T-helper 1 cell (primary cell): Measurements from ENCODE around the gene HIGD1C.
A peak's percentile ranks its signal among the peaks of the same experiment; 100 is the strongest.
"Not testable (repeated sequence)": the region's sequence is repeated elsewhere in the genome, so short reads cannot be mapped to it uniquely, and the experiment has no call there.

Experiments
- DNase-seq, 5 donors: peaks; one replicate each; pipeline ENCODE4 v3.0.0-alpha.2; 2012 to 2020

HIGD1C gene

GRCh38 chr12:50934371-50934851 is 17.9 kb upstream of the HIGD1C start:
- DNase-seq: no peak

GRCh38 chr12:50934981-50935807 is 17.1 kb upstream of the HIGD1C start:
- no peak for DNase-seq

GRCh38 chr12:50936821-50937530 is 15.4 kb upstream of the HIGD1C start:
- DNase-seq: no peak

GRCh38 chr12:50937653-50938052 is 14.7 kb upstream of the HIGD1C start:
- no peak for DNase-seq

- DNase-seq: no peak
These were observed 4.3 kb upstream of the HIGD1C start for GRCh38 chr12:50947933-50948626.

- DNase-seq: no peak
These were observed 3.5 kb upstream of the HIGD1C start for GRCh38 chr12:50948798-50949197.

GRCh38 chr12:50949801-50950302 is 2.5 kb upstream of the HIGD1C start:
- no peak for DNase-seq

- DNase-seq: no peak
These were observed 1.2 kb upstream of the HIGD1C start for GRCh38 chr12:50951112-50951511.

GRCh38 chr12:50953047-50953446 is 703 bp downstream of the HIGD1C start:
- DNase-seq: no peak

- DNase-seq: not testable (repeated sequence)
These were observed 2.4 kb downstream of the HIGD1C start for GRCh38 chr12:50954789-50955188.

- DNase-seq: no peak
These were observed 2.9 kb downstream of the HIGD1C start for GRCh38 chr12:50955288-50955687.

GRCh38 chr12:50955697-50956096 is 3.4 kb downstream of the HIGD1C start:
- no peak for DNase-seq

GRCh38 chr12:50960130-50960529 is 7.8 kb downstream of the HIGD1C start:
- peak in 1 of 5 donors; percentile 20 for DNase-seq

- DNase-seq: no peak
These were observed 9.4 kb downstream of the HIGD1C start for GRCh38 chr12:50961708-50962107.

GRCh38 chr12:50964432-50964831 is 12.1 kb downstream of the HIGD1C start:
- no peak for DNase-seq

GRCh38 chr12:50971946-50972345 is 19.6 kb downstream of the HIGD1C start:
- no peak for DNase-seq

GRCh38 chr12:50979369-50980052 is 27.2 kb downstream of the HIGD1C start:
- peak in 1 of 5 donors; percentile 73 for DNase-seq

GRCh38 chr12:50980545-50980944 is 28.2 kb downstream of the HIGD1C start:
- DNase-seq: no peak

GRCh38 chr12:50981319-50982239 is 29.2 kb downstream of the HIGD1C start:
- DNase-seq: no peak

GRCh38 chr12:50984586-50985298 is 32.4 kb downstream of the HIGD1C start:
- no peak for DNase-seq

- no peak for DNase-seq
These were observed 33.0 kb downstream of the HIGD1C start for GRCh38 chr12:50985322-50985721.
